HPDE6-E6E7 (cell line): Measurements from ENCODE around the gene NCOA3.
"Not testable (repeated sequence)": the region's sequence is repeated elsewhere in the genome, so short reads cannot be mapped to it uniquely, and the experiment has no call there.

Source experiments
- DNase-seq: peaks from one replicate; pipeline ENCODE4 v3.0.0; 2011; ENCODE audit warnings: missing footprints; ENCODE audit errors: extremely low spot score

Gene NCOA3

DNA sequence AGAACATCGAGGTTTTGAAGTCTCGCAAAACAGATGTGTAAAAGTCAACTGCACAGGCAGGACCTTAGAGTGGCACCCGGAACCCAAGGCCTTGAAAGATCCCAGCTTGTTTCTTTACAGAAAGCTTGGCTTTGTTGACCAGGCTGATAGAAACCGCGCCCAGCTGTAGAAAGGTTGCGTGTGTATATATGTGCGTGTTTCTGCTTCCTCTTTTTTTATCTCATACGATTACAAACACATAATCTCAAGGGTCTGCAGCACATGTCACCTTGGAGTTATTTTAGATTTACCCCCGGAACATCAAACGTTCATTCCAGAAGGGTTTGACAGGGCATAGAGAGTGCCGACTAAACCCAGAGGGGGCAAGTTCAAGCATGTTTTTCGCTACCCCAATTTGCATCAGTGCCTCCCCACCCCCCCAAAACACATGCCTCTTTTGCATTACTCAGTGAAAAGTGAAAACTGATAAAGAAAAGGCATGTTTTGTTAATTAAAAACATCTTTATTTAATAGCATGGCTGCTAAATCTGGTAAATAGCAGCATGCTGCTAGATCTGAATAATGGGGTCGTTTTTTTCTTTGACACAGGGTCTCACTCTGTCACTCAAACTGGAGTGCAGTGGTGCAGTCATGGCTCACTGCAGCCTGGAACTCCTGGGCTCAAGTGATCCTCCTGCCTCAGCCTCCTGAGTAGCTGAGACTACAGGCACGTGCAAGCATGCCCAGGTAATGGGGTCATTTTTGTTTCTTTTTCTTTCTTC, 33.2 kb upstream of the NCOA3 start:
- no peak for DNase-seq

DNA sequence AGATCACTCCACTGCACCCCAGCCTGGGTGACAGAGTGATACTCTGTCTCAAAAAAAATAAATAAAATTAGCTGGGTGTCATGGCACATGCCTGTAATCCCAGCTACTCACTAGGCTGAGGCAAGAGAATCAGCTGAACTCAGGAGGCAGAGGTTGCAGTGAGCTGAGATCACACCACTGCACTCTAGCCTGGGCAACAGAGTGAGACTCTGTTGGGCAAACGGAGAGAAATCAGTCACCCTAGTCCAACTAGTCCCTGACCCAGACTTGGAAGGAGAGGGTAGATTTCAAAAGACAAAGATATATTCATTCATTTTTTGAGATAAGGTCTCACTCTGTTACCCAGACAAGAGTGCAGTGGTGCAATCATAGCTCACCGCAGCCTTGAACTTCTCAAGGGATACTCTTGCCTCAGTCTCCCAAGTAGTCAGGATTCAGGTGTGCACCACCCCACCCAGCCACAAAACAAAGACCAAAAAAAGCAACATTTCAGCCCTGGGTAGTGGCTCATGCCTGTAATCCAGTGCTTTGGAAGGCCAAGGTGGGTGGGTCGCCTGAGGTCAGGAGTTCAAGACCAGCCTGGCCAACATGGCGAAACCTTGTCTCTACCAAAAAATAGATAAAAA, 26.2 kb upstream of the NCOA3 start:
- no peak for DNase-seq

DNA sequence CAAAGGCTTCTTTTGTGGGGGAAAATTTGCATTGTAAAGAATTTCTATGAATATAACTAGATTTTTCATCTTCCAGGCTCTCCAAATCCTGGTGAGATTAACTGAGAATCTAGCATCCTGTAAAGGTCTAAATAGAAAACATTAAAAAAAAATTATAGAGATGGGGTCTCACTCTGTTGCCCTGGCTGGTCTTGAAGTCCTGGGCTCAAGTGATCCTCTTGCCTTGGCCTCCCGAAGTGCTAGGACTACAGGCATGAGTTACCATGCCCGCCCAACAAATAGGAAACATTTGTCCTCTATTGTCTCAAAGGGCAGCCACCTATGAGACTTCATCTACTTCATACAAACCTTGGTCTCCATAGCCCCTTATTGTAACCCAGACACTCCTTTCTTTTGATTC, 25.2 kb upstream of the NCOA3 start:
- no peak for DNase-seq

DNA sequence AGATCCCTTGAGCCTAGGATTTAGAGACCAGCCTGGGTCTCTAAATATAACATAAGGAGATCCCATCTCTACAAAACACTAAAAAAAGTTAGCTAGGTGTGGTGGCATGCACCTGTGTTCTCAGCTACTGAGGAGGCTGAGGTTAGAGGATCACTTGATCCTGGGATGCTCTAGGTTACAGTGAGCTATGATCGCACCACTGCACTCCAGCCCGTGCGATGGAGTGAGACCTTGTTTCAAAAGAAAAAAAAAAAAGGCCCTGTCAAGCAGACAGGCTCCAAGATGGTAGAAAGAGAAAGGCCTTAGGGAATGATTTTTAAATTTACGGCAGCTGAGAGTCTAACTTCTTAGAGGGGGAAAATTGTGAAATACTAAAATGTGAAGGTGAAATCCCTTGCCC, 22.6 kb upstream of the NCOA3 start:
- no peak for DNase-seq

DNA sequence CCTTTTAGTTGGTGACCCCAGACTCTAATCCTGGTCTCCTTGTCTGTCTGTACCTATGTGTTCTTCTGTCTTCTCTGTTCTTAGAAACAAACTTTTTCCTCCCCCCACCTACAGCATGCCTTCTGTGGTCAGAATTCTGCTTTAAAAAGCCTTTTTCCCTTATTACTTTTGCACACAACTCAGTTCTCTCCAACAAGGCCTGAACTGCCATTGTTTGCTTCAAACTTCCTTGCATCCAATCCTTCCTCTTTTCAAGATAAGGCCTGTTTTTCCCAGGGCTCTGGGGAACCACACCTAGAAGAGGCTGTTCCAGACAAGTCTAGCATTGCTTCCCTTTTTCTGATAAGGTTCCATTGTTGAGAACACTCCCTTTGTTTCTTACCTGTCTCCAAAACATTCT, 22.2 kb upstream of the NCOA3 start:
- DNase-seq, result no peak

DNA sequence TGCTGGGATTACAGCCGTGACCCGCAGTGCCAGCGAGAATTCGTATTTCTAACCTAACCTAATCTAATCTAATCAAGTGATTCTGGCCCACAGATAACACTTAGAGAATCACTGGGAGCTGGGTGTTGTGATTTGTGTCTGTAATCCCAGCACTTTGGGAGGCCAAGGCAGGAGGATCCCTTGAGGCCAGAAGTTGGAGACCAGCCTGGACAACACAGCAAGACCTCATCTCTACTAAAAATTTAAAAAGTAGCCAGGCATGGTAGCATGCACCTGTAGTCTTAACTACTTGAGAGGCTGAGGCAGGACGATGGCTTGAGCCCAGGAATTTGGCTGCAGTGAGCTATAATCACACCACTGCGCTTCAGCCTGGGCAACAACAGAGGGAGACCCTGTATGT, 21.4 kb upstream of the NCOA3 start:
- no peak for DNase-seq

DNA sequence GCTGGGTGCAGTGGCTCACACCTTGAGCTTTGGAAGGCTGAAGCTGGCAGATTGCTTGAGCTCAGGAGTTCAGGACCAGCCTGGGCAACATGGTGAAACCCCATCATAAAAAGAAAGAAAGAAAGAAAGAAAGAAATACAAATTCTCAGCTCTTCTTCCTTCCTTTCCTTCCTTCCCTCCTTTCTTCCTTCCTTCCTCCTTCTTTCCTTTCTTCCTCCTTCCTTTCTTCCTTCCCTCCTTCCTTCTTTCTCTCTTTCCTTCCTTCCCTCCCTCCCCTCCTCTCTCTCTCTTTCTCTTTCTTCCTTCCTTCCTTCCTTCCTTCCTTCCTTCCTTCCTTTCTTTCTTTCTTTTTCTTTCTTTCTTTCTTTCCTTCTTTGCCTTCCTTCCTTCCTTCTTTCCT, 21.0 kb upstream of the NCOA3 start:
- DNase-seq, result no peak

DNA sequence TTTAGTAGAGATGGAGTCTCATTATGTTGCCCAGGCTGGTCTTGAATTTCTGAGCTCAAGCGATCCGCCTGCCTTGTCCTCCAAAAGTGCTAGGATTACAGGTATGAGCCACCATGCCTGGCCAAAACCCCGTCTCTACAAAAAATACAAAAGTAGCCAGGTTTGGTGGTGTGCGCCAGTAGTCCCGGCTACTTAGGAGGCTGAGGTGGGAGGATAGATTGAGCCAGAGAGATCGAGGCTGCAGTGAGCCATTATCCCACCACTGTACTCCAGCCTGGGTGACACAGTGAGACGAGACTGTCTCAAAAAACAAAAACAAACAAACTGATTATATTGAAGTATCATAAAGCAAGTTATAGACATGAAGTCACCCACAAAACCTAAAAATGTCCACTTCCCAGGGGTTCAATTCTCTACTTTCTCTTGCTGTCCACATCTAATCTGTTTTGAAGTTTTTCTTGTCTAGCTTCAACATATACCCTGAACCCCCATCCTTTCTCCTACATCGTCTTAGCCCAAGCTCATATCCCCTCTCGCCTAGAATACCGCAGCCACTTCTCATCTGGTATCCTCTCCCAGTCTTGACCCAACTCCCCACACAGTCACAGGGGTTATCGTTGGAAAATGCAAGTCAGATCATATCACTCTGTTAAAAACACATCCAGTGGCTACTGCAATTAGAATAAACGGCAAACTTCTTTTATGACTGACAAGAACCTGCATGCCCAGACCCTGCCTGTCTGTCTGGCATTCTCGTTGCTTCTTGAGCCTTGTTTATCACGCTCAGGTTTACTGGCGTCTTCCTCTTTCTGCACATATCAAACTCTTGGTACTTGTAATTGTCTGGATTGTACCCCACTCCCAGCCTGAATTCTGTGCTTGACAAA, 20.1 kb upstream of the NCOA3 start:
- DNase-seq, result peak; percentile 54

DNA sequence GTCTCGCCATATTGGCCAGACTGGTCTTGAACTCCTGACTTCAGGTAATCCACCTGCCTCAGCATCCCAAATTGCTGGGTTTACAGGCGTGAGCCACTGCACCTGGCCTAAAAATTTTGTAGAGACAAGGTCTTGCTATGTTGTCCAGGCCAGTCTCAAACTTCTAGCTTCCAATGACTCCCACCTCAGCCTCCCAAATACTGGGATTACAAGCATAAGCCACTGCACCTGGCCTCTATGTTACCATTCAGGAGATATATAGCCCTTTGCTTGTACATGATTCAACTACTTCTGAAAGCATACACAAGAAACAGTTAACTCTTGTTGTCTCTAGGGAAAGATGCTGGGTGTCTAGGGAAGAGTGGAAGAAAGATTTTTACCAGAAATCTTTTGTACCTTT, 19.0 kb upstream of the NCOA3 start:
- no peak for DNase-seq

DNA sequence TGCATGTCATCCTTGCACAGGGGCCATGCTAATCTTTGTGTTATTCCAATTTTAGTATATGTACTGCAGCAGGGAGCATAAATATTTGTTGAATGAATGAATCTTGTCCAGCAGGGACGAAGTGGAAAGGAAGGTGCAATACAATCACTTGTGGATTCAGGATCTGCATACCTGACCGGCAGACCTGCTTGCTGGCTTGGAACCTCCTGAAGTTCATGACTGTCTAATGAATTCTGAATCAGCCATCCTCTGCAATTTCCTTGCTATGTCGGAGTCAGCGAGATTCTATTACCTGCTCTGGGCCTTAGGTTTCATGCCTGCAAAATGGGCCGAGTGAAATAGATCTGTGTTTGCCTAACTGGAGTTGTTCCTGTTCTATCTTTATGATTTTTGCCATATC, 17.4 kb upstream of the NCOA3 start:
- DNase-seq, result no peak

DNA sequence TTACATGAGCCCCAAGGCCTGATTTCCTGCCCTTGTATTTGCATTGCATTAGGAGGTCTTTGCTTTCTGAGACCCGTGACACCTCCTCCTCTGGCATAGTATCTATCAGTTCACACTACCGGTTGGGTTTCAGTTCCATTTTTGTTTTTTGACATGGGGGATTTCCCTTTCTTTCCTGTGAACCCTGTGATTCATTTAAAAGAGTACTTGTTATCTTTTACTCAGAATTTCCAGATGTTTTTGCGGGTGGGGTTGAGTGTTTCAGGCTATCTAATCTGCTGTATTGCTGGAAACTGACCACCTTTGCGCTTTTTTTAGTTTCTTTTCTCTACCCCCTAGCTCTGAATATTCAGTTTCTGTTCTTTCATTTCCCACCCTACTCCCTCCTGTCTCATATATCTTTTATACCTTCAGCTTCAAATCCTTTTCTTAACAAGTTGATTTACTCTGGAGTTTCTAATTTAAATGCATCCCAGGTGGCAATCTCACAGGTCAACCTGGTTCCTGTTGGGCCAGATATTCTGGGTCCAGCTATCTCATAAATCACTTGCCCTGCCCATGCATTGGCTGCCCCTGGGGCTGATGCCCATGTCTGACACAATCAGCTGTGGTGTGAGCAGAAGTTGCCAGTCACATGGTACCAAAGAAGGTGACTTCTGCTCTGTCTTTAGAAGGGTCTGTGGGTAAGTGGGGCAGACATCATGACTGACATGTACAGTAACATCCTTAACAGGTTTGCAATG, 14.3 kb upstream of the NCOA3 start:
- DNase-seq, result no peak

DNA sequence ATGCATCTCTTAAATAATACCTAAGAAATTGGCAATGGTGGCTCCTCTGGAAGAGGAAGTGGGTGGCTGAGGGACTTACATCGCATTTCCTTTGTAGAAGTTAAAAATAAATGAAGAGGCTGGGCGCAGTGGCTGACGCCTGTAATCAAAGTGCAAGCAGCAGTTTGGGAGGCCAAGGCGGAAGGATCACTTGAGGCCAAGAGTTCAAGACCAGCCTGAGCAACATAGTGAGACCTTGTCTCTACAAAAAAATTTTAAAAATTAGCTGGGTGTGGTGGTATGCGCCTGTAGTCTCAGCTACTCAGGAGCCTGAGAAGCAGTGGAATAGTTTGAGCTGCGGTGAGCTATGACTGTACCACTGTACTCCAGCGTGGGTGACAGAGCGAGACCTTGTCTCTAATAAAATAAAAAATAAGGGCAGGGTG, 12.2 kb upstream of the NCOA3 start:
- DNase-seq, result no peak

DNA sequence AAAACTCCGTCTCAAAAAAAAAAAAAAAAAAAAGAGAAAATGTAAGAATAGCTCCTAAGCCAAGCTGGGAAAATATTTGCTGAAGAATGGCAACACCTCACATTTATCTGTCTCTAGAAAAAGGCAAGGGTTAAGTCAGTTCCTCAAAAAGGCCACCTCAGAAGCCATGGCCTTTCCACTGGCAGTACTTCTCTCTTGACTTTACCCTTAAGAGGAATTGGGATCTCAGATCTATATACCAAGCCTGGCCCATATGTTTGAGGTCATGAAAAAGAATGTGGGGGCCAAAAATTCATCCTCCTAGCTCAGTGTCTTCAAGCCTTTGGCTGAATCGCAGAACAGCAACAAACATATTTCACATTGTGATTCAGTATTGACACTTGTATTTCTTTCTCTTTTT, 10.9 kb upstream of the NCOA3 start:
- no peak for DNase-seq

DNA sequence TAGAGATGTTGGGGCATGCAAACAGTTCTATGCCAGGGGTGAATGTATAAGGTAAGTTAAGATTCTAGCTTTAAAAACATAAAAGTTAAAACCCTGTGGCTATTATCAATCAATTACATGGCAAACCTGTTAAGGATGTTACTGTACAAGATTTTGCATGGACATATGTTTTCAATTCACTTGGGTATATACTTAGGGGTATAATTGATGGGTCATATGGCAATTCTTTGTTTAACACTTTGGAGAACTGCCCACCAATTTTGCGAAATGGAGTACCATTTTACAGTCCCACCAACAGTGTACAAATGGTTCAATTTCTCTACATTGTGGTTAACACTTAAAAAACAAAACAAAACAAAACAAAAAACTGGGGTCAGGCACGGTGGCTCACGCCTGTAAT, 9.4 kb upstream of the NCOA3 start:
- DNase-seq, result no peak

DNA sequence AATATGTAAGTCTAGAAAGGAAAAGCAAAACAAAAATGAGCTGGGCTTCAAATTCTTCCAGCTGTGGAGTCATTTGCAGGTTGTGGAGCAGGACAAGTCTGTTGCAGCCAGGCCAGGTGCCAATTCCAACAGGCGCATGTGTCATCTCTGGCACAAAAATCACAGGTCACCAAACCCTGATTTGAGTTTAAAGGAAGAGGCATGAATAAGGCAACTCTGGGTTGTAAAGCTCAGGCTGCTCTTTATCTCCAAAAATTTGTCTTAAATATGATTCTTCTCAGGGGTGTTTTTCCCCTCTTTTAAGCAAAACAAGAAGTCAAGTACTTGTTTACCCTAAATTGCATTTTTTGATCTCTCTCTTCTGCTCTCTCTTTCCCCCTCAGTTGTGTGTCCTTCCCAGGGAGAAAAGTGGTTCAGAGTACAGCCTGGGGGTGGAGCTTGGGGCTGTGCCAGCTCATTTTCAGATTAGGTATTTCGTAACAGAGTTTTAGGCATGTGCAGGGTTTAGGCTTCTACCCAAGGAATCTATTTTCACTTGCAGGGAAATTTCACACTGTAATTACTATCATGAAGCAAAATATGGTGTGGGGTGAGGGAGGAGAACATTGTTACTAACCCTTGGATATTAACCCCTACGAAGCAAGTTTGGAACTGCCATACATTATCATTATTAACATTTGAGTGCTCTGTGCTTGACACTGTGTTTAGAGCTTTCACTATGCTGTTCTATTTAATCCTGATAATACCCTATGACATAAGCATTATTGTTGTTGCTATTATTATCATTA, 8.3 kb upstream of the NCOA3 start:
- DNase-seq, result peak; percentile 78

DNA sequence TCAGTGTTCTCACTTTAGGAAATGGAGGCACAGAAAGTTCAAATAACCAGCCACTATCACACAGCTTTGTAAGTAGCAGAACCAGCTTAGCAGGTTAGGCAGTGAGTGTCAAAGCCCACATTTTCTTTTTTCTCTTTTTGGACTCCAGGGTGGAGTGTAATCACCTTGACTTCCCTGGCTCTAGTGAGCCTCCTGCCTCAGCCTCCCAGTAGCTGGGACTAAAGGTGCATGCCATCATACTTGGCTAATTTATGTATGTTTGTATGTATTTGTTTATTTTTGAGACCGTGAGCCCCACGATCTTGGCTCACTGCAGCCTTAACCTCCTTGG, 7.8 kb upstream of the NCOA3 start:
- peak; percentile 66 for DNase-seq

DNA sequence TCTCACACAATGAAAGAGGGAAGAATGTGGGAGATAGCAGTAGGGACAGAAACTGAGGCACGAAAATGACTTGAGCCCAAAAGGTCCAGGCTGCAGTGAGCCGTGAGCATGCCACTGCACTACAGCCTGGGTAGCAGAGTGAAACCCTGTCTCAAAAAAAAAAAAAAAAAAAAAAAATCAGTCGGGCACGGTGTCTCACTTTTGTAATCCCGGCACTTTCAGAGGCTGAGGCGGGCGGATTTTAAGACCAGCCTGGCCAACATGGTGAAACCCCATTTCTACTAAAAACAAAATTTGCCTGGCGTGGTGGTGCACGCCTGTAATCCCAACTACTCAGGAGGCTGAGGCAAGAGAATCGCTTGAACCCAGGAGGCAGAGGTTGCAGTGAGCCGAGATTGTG, 7.1 kb upstream of the NCOA3 start:
- not testable (repeated sequence) for DNase-seq

DNA sequence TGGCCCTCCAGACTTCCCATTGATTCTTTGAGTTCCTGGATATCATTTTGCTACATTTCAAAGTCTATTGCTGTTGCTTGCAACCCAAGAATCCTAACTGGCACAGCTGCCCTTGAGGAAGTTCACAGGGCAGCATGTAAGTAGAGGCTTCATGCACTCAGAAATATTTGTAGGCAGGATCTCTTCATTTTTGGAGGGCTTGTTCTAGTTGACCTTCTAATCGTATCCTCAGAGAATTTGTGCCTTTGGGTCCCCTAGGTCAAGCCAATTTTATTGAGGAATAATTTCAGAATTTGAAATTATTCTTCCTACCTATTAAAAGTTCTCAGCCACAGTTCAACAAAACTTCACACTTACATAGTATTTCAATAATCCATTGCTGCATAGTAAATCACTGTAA, 5.6 kb upstream of the NCOA3 start:
- no peak for DNase-seq

DNA sequence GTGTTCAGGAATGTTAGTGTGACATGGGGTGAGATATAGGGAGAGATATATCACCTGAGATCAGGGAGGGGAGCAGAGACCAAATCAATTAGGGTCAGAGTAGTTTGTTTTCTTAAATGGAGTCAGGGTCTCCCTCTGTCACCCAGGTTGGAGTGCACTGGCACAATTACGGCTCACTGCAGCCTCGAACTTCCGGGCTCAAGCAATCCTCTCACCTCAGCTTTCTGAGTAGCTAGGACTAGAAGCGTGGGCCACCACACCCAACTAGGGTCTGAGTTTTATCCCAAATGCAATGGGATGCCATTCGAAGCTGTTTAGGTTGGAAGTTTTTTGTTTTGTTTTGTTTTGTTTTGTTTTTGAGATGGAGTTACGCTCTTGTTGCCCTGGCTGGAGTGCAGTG, 3.1 kb upstream of the NCOA3 start:
- no peak for DNase-seq

DNA sequence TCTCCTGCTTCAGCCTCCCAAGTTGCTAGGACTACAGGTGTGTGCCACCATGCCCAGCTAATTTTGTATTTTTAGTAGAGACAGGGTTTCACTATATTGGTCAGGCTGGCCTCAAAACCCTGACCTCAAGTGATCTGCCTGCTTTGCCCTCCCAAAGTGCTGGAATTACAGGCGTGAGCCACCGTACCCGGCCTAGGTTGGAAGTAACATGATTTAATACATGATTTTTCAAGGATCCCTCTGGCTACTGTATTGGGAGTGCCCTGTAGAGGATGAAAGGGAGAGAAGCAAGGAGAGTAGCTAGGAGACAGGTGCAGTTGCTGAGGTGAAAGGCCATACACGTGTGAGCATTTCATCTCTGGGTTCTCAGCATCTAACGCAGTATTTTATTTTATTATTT, 2.6 kb upstream of the NCOA3 start:
- DNase-seq, result no peak

DNA sequence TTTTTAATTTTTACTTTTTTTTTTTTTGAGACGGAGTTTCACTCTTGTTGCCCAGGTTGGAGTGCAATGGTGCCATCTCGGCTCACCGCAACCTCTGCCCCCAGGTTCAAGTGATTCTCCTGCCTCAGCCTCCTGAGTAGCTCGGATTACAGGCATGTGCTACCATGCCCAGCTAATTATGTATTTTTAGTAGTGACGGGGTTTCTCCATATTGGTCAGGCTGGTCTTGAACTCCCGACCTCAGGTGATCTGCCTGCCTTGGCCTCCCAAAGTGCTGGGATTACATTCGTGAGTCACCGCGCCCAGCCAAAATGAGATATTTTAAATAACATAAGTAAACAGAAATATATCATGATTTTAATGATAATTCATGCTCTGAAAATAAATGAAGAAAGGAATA, 1.6 kb upstream of the NCOA3 start:
- not testable (repeated sequence) for DNase-seq
